ENCODE measurements around the gene RPL15.
A peak's percentile ranks its signal among the peaks of the same experiment; 100 is the strongest.

RPL15 gene

GRCh38 chr3:23926736-23927135, 9.8 kb downstream of the RPL15 start:
- Histone ChIP-seq H3K4me3 (replicated peaks; ENCODE audit: insufficient read depth, low read length) (no peak overlapping the region), H3K27ac (replicated peaks) (no peak overlapping the region), H3K27me3 (ENCODE audit: insufficient read depth, poor library complexity, severe bottlenecking) (no peaks in the 10 kb centered on the region)
- DNase-seq (ENCODE audit: low read depth in 1 of 2, low spot score in 1 of 2), result no peak
- TF ChIP-seq SPI1 (IDR thresholded peaks at IDR 0.05; ENCODE audit: borderline replicate concordance, low read depth), result no peak
- no peak for TF ChIP-seq GABPA (IDR thresholded peaks at IDR 0.05; ENCODE audit: low read depth)
- TF ChIP-seq, protein P1, sequence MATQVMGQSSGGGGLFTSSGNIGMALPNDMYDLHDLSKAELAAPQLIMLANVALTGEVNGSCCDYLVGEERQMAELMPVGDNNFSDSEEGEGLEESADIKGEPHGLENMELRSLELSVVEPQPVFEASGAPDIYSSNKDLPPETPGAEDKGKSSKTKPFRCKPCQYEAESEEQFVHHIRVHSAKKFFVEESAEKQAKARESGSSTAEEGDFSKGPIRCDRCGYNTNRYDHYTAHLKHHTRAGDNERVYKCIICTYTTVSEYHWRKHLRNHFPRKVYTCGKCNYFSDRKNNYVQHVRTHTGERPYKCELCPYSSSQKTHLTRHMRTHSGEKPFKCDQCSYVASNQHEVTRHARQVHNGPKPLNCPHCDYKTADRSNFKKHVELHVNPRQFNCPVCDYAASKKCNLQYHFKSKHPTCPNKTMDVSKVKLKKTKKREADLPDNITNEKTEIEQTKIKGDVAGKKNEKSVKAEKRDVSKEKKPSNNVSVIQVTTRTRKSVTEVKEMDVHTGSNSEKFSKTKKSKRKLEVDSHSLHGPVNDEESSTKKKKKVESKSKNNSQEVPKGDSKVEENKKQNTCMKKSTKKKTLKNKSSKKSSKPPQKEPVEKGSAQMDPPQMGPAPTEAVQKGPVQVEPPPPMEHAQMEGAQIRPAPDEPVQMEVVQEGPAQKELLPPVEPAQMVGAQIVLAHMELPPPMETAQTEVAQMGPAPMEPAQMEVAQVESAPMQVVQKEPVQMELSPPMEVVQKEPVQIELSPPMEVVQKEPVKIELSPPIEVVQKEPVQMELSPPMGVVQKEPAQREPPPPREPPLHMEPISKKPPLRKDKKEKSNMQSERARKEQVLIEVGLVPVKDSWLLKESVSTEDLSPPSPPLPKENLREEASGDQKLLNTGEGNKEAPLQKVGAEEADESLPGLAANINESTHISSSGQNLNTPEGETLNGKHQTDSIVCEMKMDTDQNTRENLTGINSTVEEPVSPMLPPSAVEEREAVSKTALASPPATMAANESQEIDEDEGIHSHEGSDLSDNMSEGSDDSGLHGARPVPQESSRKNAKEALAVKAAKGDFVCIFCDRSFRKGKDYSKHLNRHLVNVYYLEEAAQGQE (IDR thresholded peaks at IDR 0.05; ENCODE audit: insufficient replicate concordance, low read depth), result no peak

- Histone ChIP-seq H3K27me3 (ENCODE audit: insufficient read depth, poor library complexity, severe bottlenecking) (no peaks in the 10 kb centered on the region), H3K27ac (replicated peaks) (no peak overlapping the region), H3K4me3 (replicated peaks; ENCODE audit: insufficient read depth, low read length) (no peak overlapping the region)
- TF ChIP-seq POLR2AphosphoS5 (IDR thresholded peaks at IDR 0.05; ENCODE audit: low read depth) (no peak), SPI1 (IDR thresholded peaks at IDR 0.05; ENCODE audit: borderline replicate concordance, low read depth) (peak; percentile 56), GABPA (IDR thresholded peaks at IDR 0.05; ENCODE audit: low read depth) (no peak), CTCF (IDR thresholded peaks at IDR 0.05; ENCODE audit: insufficient read depth, low read length) (no peak)
- peak in 1 of 2 experiments; percentile 38 for DNase-seq (ENCODE audit: low read depth in 1 of 2, low spot score in 1 of 2)
Observed at GRCh38 chr3:23928524-23928923, 11.6 kb downstream of the RPL15 start.

DNA sequence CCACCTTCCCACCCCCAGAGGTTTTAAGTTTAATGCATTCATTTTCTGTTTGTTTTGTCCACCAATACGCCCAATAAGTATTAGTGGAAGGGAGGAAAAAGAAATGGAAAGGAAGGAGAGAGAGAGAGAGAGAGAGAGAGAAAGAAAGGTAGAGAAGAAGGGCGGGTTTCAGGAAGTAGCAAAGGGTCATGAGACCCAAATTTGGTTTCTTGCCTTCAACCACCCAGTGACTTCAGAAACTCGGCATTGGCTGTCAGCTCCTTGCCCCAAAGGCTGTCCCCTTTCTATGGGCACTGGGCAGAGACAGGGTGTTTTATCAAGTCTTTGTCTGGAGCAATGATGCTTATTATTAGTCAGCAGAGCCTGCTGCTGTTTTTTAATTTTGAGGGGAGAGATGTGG, 14.7 kb downstream of the RPL15 start:
- H3K4me3 ChIP-seq (replicated peaks; ENCODE audit: insufficient read depth, low read length), result no peak overlapping the region
- no peak for DNase-seq (ENCODE audit: low read depth in 1 of 2, low spot score in 1 of 2)
- TF ChIP-seq POLR2AphosphoS5 (IDR thresholded peaks at IDR 0.05; ENCODE audit: low read depth), result no peak
- TF ChIP-seq, protein P1 (IDR thresholded peaks at IDR 0.05; ENCODE audit: insufficient replicate concordance, low read depth), result no peak
- TF ChIP-seq SPI1 (IDR thresholded peaks at IDR 0.05; ENCODE audit: borderline replicate concordance, low read depth), result no peak
- no peak for TF ChIP-seq CTCF (IDR thresholded peaks at IDR 0.05; ENCODE audit: insufficient read depth, low read length)
- TF ChIP-seq GABPA (IDR thresholded peaks at IDR 0.05; ENCODE audit: low read depth), result no peak

DNA sequence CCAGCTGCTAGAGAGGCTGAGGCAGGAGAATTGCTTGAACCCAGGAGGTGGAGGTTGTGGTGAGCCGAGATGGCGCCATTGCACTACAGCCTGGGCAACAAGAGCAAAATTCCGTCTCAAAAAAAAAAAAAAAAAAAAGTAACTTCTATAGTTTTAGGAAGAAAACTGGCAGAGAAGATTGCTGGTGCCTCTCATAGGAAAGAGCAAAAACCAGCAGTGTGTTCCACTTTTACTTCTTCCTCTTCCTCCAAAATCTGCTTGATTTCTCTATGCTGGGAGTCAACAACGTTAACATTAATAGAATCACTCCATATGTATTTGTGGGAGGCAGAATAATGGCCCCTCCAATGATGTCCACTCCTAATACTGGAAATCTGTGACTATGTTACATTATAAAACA, 15.6 kb downstream of the RPL15 start:
- H3K27ac ChIP-seq (replicated peaks), result 0 out of 2 replicates have a peak overlapping the region, but pooled peaks have one; percentile 10
- no peak overlapping the region for H3K4me3 ChIP-seq (replicated peaks; ENCODE audit: insufficient read depth, low read length)
- TF ChIP-seq POLR2AphosphoS5 (IDR thresholded peaks at IDR 0.05; ENCODE audit: low read depth), result no peak
- no peak for TF ChIP-seq CTCF (IDR thresholded peaks at IDR 0.05; ENCODE audit: insufficient read depth, low read length)
- no peaks in the 10 kb centered on the region for H3K27me3 ChIP-seq (ENCODE audit: insufficient read depth, poor library complexity, severe bottlenecking)
- DNase-seq (ENCODE audit: low read depth in 1 of 2, low spot score in 1 of 2), result peak in 1 of 2 experiments; percentile 38

More for the DNA sequence above, 14.7 kb downstream of the RPL15 start:
- Histone ChIP-seq H3K27me3 (ENCODE audit: insufficient read depth, poor library complexity, severe bottlenecking) (no peaks in the 10 kb centered on the region), H3K27ac (replicated peaks) (no peak overlapping the region)

Data from HL-60 (cell line).